Lower leg skin (tissue), 3 donors: ENCODE measurements around the gene RGS9.
A peak's percentile ranks its signal among the peaks of the same experiment; 100 is the strongest.

Experiments used
- POLR2A ChIP-seq, 2 donors: fragments of 450-650 bp; IDR thresholded peaks; one replicate each; pipeline ENCODE4 v1.6.1; 2016 to 2017; ENCODE audit warnings: antibody characterized with exemption in 2 of 2, mild to moderate bottlenecking in 1 of 2, moderate library complexity in 1 of 2
- TF ChIP-seq, protein P1 (sequence below), 3 donors: fragments of 450-650 bp; IDR thresholded peaks; one replicate each; pipeline ENCODE4 v1.5.1; 2016; ENCODE audit warnings: antibody characterized with exemption in 3 of 3, mild to moderate bottlenecking in 3 of 3, moderate library complexity in 2 of 3

GRCh38 chr17:65137021-65137939 lies at the start of gene RGS9:
- TF ChIP-seq, protein P1, sequence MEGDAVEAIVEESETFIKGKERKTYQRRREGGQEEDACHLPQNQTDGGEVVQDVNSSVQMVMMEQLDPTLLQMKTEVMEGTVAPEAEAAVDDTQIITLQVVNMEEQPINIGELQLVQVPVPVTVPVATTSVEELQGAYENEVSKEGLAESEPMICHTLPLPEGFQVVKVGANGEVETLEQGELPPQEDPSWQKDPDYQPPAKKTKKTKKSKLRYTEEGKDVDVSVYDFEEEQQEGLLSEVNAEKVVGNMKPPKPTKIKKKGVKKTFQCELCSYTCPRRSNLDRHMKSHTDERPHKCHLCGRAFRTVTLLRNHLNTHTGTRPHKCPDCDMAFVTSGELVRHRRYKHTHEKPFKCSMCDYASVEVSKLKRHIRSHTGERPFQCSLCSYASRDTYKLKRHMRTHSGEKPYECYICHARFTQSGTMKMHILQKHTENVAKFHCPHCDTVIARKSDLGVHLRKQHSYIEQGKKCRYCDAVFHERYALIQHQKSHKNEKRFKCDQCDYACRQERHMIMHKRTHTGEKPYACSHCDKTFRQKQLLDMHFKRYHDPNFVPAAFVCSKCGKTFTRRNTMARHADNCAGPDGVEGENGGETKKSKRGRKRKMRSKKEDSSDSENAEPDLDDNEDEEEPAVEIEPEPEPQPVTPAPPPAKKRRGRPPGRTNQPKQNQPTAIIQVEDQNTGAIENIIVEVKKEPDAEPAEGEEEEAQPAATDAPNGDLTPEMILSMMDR (IDR thresholded peaks at IDR 0.05), result peak in 1 of 3 donors; percentile 76
- no peak for TF ChIP-seq POLR2A (IDR thresholded peaks at IDR 0.05)
